ENCODE results near the gene SHKBP1. TPM values are rescaled to one million over a fixed set of nuclear protein-coding genes. Genes with fewer than 3 reads are reported as not detected.

Gene SHKBP1
- total and polyA plus RNA-seq, 4 donors, result 21.1 to 191 (median 97.1) TPM

- no peak overlapping the region for H3K9ac ChIP-seq (ENCODE audit: insufficient read depth in 1 of 2, low read length in 2 of 2)
- H3K27ac ChIP-seq (ENCODE audit: low read depth in 1 of 2, low read length in 1 of 2), result no peak overlapping the region
- no peaks in the 10 kb centered on the region for H3K9me3 ChIP-seq (ENCODE audit: control insufficient read depth in 4 of 4, insufficient read depth in 3 of 4, low read length in 3 of 4)
- no peaks in the 10 kb centered on the region for H3K36me3 ChIP-seq (ENCODE audit: control insufficient read depth in 4 of 4, insufficient read depth in 4 of 4, low read length in 4 of 4)
- peaks cover 0 to 11% (median 0%) of the 10 kb centered on the region in 3 donors for H3K27me3 ChIP-seq (ENCODE audit: control insufficient read depth in 3 of 3, insufficient read depth in 3 of 3, low read length in 2 of 3)
- no peak for TF ChIP-seq CTCF (IDR thresholded peaks at IDR 0.05; ENCODE audit: control extremely low read depth, extremely low read depth)
- no peak overlapping the region for H3K4me3 ChIP-seq
- H3K4me1 ChIP-seq (ENCODE audit: control insufficient read depth in 5 of 5, insufficient read depth in 5 of 5, low read length in 5 of 5), result peaks cover 4 to 33% (median 5%) of the 10 kb centered on the region in 5 donors
- WGBS, 2 donors, result 6 to 10% methylated on average over 32 to 53 of the region's 53 CpGs
- DNase-seq (peak; percentile 49 to 66 (median 57)), ATAC-seq (ENCODE audit: insufficient read depth, low FRiP score) (no peak)
These were observed 20.1 kb downstream of the SHKBP1 start for GRCh38 chr19:40596608-40597328.

GRCh38 chr19:40597329-40597838 lies 20.7 kb downstream of the SHKBP1 start:
- DNase-seq, result no peak
- Histone ChIP-seq H3K27me3 (ENCODE audit: control insufficient read depth in 3 of 3, insufficient read depth in 3 of 3, low read length in 2 of 3) (peaks cover 0 to 11% (median 0%) of the 10 kb centered on the region in 3 donors), H3K9me3 (ENCODE audit: control insufficient read depth in 4 of 4, insufficient read depth in 3 of 4, low read length in 3 of 4) (no peaks in the 10 kb centered on the region), H3K4me3 (no peak overlapping the region), H3K27ac (ENCODE audit: low read depth in 1 of 2, low read length in 1 of 2) (no peak overlapping the region), H3K4me1 (ENCODE audit: control insufficient read depth in 5 of 5, insufficient read depth in 5 of 5, low read length in 5 of 5) (peaks cover 4 to 35% (median 8%) of the 10 kb centered on the region in 5 donors), H3K36me3 (ENCODE audit: control insufficient read depth in 4 of 4, insufficient read depth in 4 of 4, low read length in 4 of 4) (no peaks in the 10 kb centered on the region), H3K9ac (ENCODE audit: insufficient read depth in 1 of 2, low read length in 2 of 2) (peak overlapping the region in 1 of 2 donors; percentile 9)
- TF ChIP-seq CTCF (IDR thresholded peaks at IDR 0.05; ENCODE audit: control extremely low read depth, extremely low read depth), result no peak
- no peak for ATAC-seq (ENCODE audit: insufficient read depth, low FRiP score)
- 9 to 10% methylated on average over 18 of the region's 18 CpGs for WGBS, 2 donors

GRCh38 chr19:40598121-40598917 lies 21.6 kb downstream of the SHKBP1 start:
- no peak overlapping the region for H3K4me3 ChIP-seq
- peaks cover 0 to 11% (median 0%) of the 10 kb centered on the region in 3 donors for H3K27me3 ChIP-seq (ENCODE audit: control insufficient read depth in 3 of 3, insufficient read depth in 3 of 3, low read length in 2 of 3)
- ATAC-seq (ENCODE audit: insufficient read depth, low FRiP score) (no peak), DNase-seq (peak; percentile 95 to 96 (median 96))
- H3K9ac ChIP-seq (ENCODE audit: insufficient read depth in 1 of 2, low read length in 2 of 2), result no peak overlapping the region
- 1 to 2% methylated on average over 44 to 46 of the region's 46 CpGs for WGBS, 2 donors
- no peaks in the 10 kb centered on the region for H3K9me3 ChIP-seq (ENCODE audit: control insufficient read depth in 4 of 4, insufficient read depth in 3 of 4, low read length in 3 of 4)
- H3K27ac ChIP-seq (ENCODE audit: low read depth in 1 of 2, low read length in 1 of 2), result no peak overlapping the region
- no peaks in the 10 kb centered on the region for H3K36me3 ChIP-seq (ENCODE audit: control insufficient read depth in 4 of 4, insufficient read depth in 4 of 4, low read length in 4 of 4)
- peak; percentile 93 for TF ChIP-seq CTCF (IDR thresholded peaks at IDR 0.05; ENCODE audit: control extremely low read depth, extremely low read depth)
- peaks cover 4 to 45% (median 13%) of the 10 kb centered on the region in 5 donors for H3K4me1 ChIP-seq (ENCODE audit: control insufficient read depth in 5 of 5, insufficient read depth in 5 of 5, low read length in 5 of 5)
